OCI-M2 (cell line): ENCODE measurements around the gene TRA2A.
"Not testable (repeated sequence)": the region's sequence is repeated elsewhere in the genome, so short reads cannot be mapped to it uniquely, and the experiment has no call there.

Source experiments
- DNase-seq: peaks from one replicate; lab custom pipeline; 2025; ENCODE audit not compliant: unreplicated experiment; lab: John Stamatoyannopoulos, UW

Gene TRA2A

DNA sequence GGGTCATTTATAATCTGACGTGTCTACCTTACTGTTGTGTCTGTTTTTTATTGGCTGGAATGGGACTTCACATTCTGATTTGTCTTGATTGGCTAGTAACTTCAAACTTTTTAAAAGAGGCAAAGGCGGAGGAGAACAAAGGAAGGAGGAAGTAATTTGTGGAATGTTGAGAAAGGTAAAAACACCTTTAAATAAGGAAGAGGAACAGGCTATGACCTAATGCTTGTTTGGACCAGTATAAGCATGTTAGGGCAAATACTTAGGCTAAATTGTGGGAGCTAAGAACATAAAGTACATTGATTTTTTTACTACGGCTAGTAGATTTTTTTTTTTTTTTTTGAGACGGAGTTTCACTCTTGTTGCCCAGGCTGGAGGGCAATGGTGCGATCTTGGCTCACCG is 18.0 kb downstream of the TRA2A start:
- not testable (repeated sequence) for DNase-seq

DNA sequence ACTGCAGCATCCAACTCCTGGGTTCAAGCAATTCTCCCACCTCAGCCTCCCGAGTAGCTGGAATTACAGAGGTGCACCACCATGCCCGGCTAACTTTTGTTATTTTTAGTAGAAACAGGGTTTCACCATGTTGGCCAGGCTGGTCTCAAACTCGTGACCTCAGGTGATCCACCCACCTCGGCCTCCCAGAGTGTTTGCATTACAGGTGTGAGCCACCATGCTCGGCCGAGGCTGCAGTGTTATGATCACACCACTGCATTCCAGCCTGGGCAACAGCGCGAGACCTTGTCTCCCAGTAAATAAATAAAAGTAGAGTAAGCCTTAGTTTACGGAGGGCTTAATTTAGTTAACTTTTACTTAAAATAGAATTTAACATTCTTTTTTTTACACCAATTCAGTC is 37.8 kb downstream of the TRA2A start:
- DNase-seq: no peak

DNA sequence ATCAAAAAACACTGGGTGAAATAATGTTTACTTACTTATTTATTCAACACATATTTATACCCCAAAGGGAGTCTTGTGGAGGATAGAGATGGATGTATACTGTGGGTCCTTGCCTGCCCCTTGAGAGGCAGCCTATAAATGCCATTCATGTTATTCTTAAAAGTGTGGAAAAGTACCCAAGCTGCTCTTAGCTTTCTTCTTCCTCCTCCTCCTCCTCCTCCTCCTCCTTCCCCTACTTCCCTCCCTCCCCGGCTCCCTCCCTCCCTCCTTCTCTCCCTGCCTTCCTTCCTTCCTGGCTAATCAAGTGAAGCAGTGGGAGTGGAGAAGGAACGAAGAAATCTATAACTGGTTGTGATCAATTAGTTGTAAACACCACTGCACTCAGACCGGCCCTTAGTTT is 40.3 kb downstream of the TRA2A start:
- DNase-seq: no peak

DNA sequence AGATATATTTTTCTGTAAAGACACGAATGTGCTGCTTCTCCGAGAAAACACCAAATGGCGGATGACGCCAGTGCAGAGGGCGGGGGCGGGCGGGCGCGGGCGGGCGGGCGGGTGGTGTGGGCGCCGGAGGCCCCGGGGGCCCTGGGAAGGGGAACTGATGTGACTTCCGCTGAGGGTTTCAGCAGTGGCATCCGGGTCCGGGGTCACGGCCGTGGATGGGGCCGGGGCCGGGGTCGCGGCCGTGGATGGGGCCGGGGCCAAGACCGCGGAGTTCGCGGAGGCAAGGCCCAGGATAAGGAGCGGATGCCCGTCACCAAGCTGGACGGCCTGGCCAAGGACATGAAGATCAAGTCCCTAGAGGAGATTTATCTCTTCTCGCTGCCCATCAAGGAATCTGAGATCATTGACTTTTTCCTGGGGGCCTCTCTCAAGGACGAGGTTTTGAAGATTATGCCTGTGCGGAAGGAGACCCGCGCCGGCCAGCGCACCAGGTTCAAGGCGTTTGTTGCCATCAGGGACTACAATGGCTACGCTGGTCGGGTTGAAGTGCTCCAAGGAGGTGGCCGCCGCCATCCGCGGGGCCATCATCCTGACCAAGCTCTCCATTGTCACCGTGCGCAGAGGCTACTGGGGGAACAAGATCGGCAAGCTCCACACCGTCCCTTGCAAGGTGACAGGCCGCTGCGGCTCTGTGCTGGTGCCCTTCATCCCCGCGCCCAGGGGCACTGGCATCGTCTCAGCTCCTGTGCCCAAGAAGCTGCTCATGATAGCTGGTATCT is 41.2 kb downstream of the TRA2A start:
- DNase-seq: no peak

DNA sequence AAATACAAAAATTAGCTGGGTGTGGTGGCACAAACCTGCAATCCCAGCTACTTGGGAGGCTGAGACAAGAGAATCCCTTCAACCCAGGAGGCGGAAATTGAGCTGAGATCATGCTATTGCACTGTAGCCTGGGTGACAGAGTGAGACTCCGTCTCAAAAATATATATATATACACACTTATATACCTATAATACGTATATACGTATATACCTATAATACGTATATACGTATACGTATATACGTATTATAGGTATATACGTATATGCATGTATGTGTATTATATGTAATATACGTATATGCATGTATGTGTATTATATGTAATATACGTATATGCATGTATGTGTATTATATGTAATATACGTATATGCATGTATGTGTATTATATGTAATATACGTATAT is 43.1 kb downstream of the TRA2A start:
- not testable (repeated sequence) for DNase-seq

DNA sequence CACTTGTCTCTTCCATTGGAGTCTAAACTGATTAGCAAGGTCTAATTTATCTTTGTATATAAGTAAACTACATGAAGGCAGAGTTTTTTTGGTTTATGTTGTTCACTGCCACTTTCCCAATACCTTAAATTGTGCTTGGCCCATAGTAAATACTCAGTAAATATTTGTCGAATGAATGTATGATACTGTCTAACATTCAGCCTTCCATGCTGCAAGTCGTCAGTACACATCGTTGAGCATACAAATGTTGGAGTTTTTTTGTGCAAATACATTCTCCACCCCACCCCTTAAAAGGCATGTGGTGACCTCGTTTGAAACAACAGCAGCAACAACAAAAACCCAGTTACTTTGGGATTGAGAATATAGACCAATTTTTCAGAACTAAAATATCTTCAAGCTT is 44.1 kb downstream of the TRA2A start:
- no peak for DNase-seq

DNA sequence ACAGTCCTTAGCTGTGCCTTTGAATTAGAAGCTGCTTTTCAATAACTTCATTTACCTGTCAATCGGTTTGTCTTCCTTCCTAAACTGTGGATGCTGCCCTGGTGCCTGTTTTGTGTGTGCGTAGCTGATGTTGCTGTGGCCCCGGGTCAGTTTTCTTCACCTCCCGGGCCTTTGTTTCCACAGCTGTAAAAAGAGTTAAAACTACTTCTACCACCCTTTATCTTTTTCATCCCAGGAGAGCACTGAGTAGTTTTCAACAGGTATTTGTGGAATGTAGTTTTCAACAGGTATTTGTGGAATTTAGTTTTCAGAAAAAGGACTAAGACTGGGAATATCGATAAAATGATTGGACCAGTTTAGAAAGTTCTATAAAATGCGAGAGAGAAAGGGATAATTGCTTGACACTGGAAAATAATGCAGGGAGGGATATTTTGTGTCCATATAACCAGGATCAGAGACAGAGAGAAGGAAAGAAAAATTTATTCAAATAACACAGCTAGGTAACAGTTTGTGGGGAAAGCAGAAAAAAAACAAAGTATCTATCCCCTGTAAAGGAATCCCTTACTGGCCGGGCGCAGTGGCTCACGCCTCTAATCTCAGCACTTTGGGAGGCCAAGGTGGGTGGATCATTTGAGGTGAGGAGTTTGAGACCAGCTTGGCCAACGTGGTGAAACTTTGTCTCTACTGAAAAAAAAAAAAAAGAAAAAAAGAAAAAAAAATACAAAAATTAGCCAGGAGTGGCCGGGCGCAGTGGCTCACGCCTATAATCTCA is 45.6 kb downstream of the TRA2A start:
- DNase-seq: no peak

DNA sequence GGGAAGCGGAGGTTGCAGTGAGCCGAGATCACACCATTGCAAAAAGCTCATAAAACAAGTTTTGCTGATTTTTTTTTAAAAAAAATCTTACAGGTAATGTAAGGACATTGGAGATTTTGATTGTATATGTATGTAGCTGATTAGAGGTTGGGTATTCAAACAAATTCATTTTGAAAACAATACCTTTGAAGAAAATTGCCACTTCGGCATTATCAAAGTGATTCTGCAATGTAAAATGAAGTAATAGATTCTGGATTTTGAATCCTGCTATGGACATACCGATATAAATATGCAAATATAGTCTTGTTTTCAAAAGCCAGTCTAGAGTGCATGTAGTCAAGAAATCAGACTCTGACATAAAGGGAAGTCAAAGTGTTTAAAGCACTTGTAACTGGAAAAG is 49.1 kb downstream of the TRA2A start:
- no peak for DNase-seq

DNA sequence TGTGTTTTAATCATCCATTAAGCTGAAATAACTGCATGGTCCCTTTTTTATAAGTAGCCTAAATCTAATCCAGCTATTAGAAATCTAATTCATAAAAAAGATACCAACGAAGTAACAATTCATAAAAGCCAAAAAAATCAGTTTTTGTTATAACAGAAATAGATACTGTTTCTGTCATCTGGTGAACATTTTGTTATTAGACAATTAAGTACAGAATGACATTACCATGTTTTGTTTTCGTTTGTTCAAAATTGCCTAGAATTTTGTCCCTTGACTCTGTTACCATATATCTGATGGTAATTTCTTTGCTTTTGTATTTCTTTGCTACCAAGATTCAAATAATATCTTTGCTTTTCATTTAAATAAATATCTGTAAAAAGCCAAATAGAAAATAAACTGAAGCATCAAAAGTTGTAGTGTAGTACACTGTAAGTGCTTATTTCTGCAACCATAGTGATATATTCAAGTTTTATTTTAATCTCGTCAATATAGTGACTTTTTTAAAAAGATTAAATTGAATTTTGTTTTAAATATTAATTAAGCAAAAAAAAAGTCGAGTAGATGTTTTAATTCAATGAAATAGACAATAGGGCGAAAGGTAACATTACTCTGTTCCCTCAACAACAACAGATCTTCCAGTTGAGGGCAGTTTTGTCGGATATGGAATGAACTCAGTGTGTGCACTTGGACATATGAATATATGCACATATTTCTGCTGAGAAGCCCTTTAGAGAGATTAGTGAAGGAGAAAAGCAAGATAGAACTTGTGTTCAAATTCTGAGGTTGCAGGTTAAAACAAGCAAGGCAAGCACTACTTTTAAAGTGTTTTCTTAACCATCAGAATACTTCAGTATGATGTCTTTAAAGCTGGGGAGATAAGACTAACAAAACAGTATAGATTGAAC is 53.6 kb downstream of the TRA2A start:
- DNase-seq: no peak

DNA sequence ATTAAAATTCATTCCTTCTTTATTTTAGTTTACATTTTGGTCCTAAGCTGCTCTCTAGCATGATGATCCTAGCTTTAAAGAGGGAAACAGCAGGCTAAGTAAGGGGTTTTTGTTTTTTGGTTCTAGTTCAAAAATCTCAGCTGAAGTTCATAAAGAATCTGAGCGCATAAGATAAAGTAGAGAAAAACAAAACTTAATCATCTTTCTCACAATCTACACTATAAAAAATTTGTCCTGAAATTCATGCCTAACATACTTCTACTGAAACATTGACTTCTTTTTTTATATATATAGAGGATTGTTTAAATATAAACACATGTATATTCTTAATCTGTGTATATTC is 54.7 kb downstream of the TRA2A start:
- no peak for DNase-seq

DNA sequence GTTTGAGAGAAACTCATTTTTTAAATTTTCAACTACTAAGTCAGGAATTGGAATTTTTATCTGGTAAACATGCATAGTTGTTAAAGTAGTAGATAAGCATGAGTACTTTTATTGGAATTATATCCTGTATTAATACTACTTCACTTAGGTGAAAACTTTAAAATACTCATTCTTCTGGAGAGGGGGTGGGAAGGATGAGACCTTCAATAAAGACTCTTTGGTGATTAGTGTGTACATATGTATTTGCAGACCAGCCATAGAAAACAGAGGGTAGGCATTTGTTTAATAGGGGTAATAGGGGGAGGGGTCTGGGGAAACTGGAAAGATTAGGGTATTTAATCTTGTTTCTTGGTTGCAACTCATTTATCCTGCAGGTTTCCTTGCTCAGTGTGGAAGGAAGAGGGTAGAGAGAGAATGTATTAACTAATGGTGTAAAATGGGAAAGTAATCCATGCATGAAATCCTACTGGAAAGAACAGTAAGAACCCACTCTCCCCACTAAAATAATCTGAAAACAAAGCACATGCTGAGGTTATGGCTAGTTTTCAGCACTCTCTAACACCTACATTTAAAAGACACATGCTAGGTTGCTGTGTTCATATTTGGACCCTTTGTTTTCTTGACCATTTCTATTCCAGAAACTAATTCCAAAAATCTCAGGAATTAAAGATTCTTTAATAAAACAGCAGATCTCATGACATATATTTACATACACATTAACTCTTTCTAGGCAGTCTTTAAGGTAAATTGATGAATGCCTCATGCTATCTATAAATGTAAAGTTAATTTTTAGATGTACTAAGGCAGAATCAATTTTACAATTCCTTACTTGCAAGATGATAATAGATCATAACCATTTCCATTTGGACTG is 55.3 kb downstream of the TRA2A start:
- no peak for DNase-seq

DNA sequence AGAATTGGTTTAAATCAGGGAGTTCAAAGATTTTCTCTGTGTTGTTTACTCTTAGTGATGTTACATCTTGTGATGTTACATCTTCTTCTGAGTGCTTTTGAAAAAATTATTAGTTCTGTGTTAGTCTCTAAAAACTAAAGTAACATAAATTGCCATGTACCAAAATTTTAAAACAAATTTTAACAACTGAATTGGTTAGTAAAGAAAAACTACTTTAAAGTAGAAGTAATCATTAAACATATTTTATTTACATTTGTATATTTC is 56.3 kb downstream of the TRA2A start:
- no peak for DNase-seq

DNA sequence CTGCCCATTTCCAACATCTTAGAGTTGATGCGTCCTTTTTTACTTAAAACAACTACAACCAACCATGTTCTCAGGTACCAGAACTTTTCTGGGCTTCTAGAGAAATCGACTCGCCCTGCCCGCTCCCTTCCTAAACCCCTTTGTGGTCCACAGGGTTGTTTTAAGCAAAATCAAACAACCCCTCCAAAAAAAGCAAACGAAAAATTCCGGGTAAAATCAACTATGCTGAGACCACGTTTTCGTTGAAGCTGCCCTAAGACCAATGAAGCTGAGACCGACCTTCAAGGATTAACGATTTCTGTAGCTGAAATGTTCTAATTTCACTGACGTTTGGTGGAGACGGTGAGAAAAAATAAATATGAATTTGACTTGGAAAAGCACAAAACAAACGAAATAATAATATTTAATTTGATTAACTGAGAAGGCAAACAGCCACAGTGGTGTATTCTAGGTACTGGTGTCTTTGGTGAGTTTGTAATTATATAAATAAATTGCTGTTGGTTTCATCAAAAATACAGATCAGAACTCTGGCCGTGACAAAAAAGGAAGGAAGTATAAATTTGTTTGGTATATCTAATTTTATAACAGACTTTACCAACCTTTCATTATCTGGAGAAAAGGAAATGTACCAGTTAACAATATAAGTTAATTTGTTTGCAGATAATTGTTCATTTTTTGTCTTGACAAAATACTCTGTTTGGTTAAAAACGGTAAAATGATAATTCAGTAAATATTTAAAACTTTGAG is 56.8 kb downstream of the TRA2A start:
- DNase-seq: no peak

DNA sequence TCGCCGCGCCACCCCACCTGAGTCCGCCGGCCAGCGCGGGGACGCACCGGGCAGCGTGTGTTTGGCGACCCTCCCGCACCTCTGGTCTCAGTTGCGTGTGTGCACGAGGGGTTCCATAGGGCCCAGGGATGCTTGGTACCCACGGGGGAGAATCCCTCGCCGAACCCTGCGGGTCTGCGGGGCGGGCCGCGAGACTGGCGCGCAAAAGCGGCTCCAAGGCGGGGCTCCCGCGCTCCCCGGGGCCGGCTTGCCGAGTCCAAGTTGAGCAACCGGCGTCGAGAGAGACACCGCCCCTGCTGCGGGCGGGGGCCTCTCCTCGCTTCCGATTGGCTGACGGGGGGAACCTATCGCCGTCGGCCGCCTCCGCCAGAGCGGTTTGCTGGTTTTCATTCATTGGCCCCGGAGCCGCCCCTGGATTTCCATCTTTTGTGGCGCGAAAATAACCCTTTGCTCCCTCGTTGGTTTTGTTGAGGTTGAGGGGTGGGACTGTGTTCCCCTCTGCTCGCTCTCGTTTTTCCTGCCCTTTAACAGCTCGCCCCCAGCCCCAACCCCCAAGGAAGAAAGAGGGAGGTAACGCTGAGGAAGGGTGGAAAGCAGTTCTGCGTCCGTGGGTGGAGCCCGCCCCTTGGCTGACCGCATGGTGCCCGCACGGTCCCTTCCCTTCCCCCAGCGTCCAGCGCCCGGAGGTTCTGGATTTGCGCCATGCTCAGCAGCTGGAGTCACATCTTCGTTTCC is 57.5 kb downstream of the TRA2A start:
- DNase-seq: peak; percentile 94

DNA sequence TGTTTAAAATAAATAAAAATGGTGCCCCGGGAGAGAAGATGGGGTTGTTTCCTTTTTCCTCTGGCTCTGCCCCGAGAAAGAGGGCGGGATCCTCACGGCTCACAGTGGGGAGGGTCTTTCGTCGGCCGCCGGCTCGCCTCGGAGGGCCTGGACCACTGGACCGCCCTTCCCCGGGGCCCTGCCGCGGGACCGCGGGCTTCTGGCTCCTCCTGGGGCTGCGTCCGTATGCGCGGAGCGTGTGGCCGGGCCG is 58.0 kb downstream of the TRA2A start:
- no peak for DNase-seq

DNA sequence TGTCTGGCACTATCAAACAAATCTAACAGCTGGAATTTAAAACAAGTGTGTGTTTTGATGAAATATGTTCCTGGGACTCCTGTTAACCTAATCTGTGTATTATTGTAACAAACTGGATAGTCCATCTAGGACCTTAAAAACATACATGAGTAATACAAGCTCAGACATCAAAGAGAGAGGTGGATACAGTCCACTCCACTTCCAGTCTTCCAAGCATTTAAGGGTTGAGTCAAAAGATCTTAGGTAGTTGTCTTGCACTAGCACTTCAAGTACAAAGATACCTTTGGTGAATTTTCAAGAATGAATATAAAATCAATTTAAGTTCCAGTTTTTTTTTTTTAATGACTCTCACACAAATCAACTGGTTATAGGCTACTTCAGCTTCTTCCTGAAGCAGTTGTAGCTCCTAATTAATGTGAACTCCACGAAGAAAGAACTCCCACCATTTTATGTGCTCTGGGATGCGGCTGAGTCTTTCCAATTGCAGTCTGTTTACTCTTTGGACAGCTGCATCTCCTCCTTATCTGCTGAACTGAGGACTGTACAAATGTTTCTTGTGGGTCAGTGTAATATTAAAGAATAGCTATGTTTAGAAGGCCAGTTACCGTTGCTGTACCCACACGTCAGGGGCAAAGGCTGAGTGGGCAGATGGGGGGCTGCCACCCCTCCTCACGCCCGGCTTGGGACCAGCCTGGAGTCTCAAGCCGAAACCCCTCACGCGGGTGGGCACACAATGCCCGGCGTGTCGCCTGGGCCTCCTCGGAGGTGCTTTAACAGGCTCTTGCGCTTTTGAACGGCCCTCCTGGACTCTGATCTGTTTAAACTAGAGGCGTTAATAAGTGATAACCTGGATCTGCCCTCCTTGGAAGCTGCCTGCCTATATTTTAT is 58.6 kb downstream of the TRA2A start:
- no peak for DNase-seq

DNA sequence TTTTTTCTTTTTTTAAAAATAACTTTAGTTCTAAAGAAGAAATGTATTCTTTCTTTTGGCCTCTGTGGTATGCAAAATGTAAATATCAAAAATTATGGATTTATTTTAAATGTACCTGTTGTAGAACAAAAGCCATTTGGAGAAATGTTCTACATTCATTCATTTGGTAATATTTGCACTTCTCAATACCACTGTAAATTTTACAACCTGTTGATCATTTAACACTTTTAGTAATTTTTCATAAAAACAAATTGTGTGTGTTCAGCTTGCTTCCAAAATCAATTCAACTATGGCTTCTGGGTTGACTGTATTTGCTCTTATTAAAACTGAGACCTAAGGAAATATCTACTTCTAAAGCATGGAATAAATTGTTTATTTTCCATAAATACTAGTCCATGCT is 59.2 kb downstream of the TRA2A start:
- no peak for DNase-seq

DNA sequence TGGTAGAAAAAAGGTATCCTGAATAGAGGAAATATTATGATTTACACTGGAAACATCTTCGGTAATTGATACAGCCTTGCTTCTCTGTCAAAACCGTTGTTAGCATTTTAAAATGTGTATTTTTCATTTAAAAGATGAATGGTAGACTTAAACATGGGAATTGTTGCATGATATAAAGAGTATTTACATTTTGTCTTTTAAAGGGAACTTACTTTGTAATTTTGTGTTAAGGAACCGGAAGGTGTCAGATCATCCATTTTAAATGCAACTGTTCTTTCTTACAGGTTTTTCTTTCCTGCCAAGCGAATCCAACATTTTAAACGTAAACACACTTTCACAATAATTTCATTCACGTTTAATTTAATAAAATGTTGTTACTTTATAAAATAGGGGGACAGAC is 59.7 kb downstream of the TRA2A start:
- DNase-seq: no peak
